Activated CD8-positive, alpha-beta memory T cell treated with anti-CD3 and anti-CD28 coated beads, Interleukin-2, amount 50 U/mL, for 24 hours (primary cell): ENCODE measurements around the gene TNFSF15.

Source experiments
- DNase-seq: peaks from one replicate; pipeline ENCODE4 v3.0.0-alpha.2; 2020; ENCODE audit errors: extremely low read depth

TNFSF15 gene

DNA sequence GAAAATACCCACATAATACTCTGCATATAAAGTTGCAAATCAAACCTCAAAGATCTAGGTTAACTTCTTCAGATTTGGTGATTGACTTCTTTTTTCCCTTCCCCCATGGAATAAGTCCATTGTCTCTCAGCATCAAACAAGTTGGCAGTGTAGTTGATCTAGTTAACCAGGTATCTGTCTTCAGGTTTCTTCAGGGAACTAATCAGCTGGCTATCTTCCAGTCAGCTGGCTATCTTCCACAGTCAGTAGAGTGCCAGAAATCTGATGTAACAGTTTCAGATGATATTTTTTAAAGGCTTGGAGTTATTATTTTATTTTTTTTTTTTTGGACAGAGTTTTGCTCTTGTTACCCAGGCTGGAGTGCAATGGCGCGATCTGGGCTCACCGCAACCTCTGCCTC lies 16.8 kb downstream of the TNFSF15 start:
- DNase-seq = no peak

DNA sequence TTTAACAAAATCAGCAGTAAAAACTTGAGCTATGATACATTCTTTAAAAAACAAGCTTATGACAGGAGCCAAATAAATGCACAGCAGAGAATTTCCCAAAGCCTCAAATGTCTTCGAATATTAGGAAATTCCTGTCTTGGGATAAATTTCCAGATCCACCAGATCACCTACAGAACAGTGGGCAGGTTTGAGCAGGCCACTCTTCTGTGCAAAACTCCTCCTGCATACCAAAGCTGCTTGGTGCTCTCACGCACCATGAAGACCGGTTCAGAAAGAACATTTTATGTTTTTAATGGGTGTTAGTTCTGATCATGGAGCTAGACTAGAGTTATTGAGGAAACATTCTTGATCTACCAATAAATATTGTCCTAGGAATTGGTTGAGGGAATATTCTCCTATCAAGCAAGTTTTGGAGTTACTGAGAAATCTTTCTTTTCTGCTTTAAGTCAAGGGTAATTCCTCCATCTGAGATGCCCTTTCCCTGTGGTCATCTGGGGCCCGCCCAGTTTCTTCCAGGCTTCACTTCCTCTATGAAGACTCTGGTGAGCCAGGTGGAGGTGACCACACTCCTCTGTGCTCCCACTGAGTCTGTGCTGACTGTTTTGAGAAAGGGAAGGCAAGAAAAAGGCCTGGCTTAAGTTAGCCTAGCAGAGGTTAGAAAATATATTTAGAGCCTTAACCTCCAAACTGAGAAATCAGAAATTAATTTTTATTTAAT lies 17.9 kb downstream of the TNFSF15 start:
- DNase-seq = no peak

DNA sequence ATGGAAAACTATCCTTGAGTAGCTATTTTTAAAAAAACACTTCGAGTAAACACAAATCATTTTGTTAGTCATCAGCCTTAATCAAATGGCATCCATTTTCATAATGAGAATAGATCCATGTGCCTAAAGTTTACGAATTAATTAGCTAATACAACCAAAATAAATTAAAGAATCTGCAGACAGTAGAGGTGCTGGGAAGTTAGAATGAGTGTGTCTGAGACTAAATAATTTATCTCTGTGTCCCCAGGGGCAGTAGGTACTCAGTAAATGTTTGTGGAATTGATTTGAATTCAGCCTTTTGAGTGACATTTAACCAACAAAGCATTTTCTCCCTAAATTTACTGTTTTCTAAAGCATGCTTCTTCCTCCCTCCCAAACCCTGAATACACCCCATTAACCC lies 18.6 kb downstream of the TNFSF15 start:
- DNase-seq = no peak

DNA sequence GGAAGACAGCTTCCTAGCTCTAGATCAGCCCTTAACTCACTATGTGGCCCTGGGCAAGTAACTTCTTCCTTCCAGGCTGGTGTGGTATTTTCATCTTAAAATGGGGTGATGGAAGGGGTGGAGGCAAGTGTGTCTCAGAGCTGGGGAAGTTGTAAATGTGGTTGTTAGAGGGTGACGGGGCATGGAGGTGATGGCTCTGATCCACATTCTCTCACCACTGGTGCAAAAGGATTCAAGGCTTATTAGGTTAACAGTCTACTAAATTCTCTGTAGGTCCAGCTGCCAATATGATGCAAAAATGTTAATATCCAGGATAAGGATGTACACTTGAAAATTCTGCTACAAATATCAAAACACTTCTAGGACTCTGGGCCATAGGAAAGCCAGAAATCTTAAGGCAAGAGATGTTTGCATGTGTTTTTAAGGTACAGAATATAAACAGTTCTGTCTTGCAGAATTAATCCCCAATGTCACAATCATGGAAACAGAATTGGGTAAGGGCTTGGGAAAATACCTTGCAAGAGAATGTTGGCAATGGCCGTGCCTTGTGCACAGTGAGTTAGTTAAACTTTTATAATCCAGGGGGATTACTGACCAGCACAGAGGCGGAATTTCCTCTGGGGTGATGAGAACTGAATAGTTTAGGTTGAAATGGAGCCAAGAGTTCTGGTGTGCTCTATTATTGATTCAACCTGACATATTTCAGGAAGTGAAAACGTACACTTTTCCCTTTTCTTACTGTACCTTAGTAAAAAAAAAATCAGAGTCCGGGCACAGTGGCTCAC lies 19.8 kb downstream of the TNFSF15 start:
- DNase-seq = no peak

DNA sequence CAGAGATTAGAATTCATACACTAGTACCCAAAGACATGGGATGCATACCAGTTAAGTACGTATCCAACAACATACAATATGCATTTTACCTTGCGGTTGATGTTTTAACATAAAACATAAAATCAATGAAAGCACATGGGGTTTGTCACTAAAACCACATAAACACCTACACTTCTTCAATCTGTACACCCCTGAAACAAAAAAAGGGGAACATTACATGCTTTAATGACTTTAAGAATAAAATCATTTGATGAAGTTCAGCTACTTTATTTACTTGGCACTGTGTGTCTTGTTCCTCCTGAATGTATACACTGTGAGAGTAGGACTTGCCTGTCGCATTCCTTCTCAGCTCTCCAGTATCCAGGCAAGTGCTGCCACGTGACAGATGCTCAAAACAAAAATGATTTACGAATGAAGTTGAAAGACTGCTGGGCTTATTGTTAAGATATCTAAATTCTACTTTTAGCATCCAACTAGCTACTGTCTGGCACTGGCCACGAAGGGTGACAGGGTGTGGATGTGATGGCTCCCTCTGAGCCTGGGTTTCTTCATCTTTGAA lies 21.0 kb downstream of the TNFSF15 start:
- no peak for DNase-seq

DNA sequence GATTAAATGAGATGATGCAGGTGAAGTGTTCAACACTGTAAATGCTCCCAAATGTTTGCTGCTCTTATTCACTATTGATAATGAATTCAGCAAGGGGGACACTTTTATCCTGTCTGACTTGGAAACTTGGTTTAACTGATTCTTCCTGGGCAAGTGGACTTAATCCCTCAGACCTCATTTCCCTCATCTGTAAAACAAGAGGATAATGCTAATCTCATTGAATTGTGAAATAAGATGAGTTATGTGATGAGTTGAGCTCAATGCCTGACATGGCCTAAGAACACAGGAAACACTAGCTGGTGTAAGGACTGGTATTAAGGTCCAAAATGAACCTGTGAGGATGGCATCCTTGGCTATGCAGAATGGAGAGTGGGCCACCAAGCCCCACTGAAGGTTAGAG lies 23.3 kb downstream of the TNFSF15 start:
- DNase-seq = no peak

DNA sequence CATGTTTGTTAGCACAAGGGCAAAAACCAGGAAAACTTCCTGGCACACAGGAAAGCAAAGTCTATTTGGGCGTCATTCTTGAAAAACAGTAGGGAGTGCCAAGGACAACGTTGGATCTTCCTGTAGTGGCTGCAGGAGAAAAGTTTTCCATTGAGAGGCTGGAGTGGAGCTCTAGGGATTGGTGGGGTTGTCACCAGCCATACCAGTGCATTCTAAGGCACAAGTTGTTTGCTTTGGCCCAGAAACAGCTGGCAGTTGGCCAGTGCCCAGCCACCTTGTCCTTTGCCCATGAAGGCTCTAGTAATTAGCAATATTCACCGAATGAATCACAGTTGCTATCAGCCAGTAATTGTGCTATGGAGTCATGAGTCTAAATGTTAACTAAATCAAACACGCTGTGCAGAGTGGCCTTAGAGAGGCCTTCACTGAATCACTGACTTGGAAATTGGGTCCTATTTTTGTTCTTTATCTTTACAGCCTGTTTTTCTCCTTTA lies 26.4 kb downstream of the TNFSF15 start:
- no peak for DNase-seq

DNA sequence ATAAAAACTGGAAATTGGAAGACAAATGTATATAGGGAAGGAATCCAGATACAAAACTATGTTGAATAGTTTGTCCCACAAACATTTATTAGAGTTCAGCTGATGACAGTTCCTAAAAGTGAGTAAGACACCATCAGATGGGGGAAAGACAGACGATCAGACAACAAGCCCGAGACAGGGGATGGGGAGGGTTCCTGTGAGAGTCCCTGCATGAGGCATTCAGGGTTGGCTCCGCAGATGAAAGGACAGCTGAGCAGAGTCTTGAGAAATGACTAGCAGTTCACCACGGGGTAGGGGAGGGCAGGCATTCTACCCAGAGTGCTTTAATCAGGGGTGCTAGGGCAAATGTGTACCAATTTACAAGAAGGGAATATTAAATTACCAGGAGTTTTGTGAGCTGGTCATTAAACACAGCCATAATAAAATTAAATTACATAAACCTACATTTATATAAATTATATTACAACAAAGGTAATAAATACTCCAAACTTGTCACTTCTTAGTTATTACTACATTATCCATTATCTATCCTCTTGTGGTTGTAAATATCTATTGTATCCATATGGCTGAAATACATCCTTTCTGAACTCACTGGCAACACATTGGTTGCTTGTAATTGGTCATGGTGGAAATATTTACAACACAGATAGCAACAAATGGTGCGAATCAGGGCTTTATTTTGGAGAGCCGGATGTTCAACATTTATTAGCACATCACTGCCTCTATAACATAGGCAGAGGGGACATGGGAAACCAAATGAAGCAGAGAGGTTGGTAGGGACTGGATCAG lies 27.8 kb downstream of the TNFSF15 start:
- DNase-seq = peak; percentile 5

DNA sequence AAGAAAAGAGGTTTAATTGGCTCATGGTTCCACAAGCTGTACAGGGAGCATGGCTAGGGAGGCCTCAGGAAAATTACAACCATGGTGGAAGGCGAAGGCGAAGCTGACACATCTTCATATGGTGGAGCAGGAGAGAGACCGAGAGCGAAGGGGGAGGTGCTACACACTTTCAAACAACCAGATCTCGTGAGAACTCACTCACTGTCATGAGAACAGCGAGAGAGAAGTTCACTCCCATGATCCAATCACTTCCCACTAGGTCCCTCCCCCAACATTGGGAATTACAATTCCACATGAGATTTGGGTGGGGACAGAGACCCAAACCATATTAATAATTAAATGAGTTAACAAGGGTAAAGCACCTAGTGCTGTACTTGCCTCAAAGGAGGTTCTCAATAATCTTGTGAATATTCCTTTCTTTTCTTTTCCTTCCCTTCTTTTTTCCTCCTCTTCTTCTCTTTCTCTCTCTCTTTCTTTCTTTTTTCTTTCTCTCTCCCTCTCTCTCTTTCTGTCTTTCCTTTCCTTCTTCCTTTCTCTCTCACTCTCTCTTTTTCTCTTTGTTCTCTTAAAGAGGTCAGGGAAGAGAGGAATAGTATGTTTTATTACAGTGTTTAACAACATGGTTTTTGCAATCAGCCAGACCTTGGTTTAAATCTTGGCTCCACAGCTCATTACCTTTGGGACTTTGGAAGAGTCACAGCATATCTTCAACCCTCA lies 29.0 kb downstream of the TNFSF15 start:
- no peak for DNase-seq

DNA sequence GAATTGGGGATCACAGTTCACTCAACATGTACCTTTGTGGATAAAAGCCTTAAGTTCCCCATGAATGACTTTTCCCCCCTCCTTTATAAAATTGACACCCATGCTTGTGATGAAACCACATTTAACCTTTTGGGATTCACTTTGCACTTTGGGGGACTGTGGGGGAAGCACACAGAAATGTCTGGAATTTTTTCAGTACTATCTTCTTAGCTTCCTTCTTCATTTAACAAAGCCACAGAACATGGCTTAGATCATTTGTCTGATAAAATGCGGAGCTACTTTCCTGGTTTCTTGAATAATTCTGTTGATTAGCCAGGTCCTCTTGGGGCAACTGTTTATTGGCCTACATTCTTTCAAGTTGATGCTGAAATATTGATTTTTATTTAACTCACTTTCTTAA lies 29.9 kb downstream of the TNFSF15 start:
- no peak for DNase-seq

DNA sequence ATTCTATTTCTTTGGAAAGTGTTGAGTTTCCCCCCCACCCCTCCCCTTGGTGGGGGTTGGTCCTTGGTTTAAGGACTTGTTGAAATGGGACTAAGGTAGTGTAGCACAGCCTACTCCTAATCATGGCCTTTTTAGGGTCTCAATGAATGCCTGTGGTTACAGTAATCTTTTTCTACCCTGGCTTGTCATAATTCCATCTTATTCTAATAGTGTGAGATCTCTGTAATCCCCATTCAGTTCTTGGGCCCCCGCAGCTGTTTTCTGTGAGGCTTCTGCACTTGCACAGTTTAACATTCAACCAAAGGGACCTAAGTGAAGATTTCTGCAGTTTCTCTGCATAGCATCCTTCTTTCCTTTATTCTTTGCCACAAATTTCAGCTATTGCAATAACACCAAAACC lies 30.7 kb downstream of the TNFSF15 start:
- no peak for DNase-seq

DNA sequence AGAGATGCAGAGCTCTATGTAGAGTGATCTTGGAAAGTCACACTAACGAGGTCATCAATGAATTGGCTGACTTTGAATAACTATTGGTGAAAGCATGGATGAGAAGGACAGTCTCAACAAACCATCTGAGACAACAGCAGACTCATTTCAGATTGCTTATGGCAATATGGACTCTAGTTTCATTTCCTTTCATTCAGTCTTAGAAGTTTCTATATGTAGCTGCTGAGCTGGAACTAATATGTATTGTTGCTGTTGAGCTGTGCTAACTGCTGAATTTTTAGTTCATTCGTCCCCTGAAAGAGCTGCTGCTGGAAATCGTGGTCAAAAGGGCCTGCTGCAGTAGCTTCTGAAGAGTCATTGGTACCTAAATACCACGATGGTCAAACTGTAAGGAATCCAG lies 31.3 kb downstream of the TNFSF15 start:
- no peak for DNase-seq

DNA sequence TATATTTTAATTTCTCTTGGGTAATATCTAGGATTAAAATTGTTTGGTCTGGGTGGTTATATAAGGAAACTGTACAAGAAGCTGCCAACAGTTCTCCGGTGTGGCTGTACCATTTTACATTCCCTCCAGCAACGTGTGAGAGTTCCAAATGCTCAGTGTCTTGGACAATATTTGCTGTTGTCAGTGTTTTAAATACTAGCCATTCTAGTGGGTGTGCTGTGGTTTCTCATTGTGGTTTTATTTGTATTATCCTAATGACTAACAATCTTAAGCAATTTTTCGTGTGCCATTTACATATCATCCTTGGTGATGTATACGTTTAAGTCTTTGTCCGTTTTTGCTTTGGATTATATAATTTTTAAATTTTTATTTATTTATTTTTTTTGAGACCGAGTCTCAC lies 34.0 kb downstream of the TNFSF15 start:
- DNase-seq = no peak

DNA sequence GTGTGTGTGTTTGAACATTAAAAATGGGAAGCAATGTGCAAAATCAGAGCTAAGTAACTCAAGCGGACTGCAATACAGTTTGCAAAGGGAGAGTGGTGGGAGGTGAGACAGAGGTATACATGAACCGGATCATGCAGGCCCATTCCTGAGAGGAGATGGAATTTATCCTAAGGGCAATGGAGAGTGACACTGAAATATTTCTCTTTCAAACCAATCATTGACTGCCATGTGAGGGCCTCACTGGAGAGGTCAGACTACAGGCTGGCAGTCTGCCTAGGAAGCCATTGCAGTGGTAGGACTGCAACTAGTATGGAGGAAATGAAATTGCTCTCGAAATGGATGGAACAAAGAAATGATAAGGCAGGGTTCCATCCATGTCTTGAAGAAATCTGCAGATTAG lies 34.8 kb downstream of the TNFSF15 start:
- no peak for DNase-seq

DNA sequence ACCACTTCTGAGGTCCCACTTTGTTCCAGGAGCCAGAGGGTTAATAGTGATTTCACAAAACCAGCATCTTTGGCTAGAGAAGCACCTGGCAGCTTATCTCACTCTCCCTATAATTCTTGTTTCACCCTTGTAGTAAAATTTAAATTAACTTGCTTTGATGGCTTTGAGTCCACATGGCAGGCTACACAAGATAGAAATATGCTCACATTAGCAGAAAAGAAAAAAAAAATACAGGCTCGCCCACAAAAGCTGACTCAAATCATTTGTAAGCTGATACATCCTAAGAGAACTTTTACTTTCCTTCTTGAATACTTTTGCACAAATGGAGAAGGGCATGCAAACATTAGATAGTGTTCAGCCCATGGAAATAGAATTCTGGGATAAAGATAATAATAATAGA lies 36.2 kb downstream of the TNFSF15 start:
- no peak for DNase-seq

DNA sequence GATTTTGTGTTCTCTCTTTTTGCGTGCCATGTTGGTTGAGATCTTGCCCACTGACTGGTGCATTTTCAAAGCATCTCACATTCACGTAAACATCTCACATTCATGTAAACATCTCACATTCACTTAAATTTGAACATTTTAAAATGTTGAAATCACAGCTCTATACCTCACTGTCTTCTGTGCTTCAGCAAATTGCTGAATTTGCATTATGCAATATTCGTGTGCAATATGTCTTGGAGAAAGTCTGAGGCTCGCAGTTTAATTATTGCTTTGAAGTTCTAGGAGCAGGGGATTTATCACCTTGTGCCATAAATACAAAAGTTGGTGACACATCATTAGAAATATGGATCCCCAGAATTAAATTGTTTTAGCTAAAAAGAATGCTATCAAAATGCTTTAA lies 42.6 kb downstream of the TNFSF15 start:
- DNase-seq = no peak

DNA sequence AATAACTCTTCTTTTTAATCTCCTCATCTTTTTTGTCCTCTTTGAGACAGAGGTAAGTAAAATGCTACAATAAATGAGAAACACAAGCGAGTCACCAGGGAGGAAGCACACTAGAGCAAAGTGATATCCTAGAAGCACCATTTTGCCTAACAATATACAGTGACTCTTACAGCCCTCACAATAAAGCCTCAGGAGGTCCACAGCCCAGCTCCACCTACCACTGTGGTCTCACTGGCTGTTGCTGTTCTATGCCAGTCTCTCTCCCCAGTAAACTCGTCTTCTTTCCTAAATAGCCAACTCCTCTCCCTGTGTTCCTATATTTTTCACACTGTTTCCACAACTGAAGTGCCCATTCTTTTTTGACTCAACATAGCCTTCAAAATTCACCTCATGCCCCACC lies 44.3 kb downstream of the TNFSF15 start:
- DNase-seq = no peak

DNA sequence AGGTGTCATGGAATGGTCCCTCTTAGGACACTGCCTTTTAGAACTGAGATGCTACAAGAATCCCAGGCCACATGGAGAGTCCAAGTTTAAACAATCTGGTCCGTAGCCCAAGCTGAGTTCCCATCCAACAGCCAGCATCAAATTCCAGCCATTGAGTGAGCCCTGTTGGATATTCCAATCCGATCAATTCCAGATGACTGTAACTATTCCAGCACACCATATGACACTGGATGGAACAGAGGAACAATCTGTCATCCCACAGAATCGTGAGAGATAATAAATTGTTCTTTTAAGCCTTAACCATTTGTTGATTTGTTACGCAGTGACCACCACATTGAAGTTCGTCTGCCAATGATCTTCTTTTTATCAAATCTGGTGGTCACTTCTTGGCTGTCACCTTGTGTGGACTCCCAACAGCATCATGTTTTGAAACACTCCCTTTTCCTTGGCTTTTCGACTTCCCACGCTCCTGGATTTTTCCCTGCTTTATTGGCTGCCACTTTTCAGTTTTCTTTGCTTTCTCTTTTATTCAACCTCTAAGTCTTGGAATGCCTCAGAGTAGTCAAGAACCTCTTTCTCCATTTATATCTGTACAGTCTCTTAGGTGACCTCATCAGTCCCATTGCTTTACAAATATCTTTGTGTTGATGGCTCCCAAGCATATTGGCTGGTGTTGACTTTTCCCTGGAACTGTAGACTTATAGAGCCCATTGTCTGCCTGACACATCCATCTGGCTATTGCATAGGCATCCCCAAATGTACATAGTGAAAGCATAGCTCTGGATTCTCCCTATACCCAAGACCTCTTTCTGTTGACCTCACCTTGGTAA lies 46.1 kb downstream of the TNFSF15 start:
- DNase-seq = no peak

DNA sequence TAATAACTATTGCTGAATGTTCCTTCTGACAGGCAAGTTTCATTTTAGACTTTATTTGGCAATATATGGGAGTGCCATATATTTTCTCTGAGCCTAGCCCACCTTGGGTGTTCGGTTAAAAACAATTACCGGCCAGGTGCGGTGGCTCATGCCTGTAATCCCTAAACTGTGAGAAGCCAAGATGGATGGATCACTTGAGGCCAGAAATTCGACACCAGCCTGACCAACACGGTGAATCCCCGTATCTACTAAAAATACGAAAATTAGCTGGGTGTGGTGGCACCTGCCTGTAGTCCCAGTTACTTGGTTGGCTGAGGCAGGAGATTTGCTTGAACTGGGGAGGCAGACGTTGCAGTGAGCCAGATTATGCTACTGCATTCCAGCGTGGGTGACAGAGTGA lies 47.9 kb downstream of the TNFSF15 start:
- no peak for DNase-seq

DNA sequence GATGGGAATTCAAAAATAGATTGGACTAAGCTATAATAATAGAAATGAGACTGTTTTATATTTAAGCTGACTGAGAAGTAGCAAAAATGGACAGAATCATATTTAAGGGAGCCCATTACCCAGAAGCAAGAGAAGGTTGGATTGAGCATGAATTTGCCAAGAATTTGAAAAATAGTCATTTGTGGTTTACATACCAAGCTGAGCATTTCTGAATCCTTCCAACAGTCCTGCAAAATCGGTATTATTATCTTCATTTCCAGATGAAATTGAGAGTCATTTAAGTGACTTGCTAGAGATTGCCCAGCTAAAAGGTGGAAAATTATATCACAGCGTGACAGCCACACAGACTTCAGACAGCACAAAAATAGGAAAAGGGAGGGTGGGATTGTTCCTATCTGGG lies 48.4 kb downstream of the TNFSF15 start:
- DNase-seq = no peak

DNA sequence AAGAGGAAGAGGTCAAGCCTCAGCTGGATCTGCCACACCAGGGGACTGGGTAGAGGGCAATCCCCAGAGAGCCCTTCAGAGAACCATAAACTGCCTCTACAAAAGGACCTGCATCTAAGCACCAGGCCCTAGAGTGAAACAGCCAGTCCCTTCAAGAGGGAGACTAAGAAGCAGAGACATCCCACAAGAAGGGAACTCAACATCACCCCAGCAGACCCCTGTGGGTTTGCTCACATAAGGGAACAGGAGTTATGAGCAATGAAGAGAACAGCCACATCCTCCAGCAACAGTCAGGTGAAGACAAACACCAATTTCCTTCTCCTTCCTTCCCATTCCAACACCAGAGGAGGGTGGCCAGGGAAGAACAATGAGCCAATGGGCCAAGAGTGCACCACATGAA lies 48.9 kb downstream of the TNFSF15 start:
- DNase-seq = no peak
